Upper lobe of left lung (tissue), 4 donors: ENCODE results near the gene JARID2.

ENCODE experiments used
- EP300 ChIP-seq, 4 donors: sonication (generic); formaldehyde crosslinking; IDR thresholded peaks; one replicate each; pipeline ENCODE4 v1.5.1; 2017; ENCODE audit warnings: antibody characterized with exemption in 4 of 4, control low read depth in 2 of 4
- POLR2A ChIP-seq, 4 donors: fragments of 450-650 bp; IDR thresholded peaks; one replicate each; pipeline ENCODE4 v1.5.1; 2016 to 2017; ENCODE audit warnings: antibody characterized with exemption in 4 of 4, mild to moderate bottlenecking in 2 of 4
- POLR2AphosphoS5 ChIP-seq, 2 donors: sonication (generic); formaldehyde crosslinking; IDR thresholded peaks; one replicate each; pipeline ENCODE4 v1.5.1; 2017; ENCODE audit warnings: antibody characterized with exemption in 2 of 2
- TF ChIP-seq, protein P1 (sequence below), 6 experiments: fragments of 450-650 bp in 4 of 6; fragments of 200-600 bp in 2 of 6; sonication (generic) in 2 of 6; IDR thresholded peaks; one replicate each; pipeline ENCODE4 v1.5.1; 2016 to 2019; ENCODE audit warnings: antibody characterized with exemption in 6 of 6

DNA sequence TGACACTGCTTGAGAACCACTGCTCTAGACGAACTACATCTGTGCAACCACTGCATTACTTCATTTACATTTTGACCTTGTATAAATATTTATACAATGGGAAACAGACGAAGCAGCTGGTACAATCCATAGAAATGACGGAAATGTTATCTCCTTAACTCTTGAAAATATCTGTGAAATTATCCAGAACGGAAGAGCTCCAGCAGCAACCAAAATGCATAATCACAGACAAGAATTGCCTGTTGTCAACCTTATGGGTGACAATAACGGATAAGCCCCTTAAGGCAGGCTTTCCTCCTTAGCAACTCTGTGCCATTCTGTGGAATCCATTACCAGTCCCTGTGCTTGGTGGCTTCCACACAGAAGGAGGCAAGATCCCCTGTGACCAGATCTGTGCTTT, 301.5 kb downstream of the JARID2 start:
- TF ChIP-seq POLR2AphosphoS5 (IDR thresholded peaks at IDR 0.05) (no peak), POLR2A (IDR thresholded peaks at IDR 0.05) (no peak), EP300 (IDR thresholded peaks at IDR 0.05) (no peak)
- TF ChIP-seq, protein P1, sequence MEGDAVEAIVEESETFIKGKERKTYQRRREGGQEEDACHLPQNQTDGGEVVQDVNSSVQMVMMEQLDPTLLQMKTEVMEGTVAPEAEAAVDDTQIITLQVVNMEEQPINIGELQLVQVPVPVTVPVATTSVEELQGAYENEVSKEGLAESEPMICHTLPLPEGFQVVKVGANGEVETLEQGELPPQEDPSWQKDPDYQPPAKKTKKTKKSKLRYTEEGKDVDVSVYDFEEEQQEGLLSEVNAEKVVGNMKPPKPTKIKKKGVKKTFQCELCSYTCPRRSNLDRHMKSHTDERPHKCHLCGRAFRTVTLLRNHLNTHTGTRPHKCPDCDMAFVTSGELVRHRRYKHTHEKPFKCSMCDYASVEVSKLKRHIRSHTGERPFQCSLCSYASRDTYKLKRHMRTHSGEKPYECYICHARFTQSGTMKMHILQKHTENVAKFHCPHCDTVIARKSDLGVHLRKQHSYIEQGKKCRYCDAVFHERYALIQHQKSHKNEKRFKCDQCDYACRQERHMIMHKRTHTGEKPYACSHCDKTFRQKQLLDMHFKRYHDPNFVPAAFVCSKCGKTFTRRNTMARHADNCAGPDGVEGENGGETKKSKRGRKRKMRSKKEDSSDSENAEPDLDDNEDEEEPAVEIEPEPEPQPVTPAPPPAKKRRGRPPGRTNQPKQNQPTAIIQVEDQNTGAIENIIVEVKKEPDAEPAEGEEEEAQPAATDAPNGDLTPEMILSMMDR (IDR thresholded peaks at IDR 0.05), result no peak
